Globus pallidus (tissue), 1 donor: ENCODE results near the gene AMPD1.

Source experiments
- DNase-seq: peaks from one replicate; pipeline ENCODE4 v3.0.0-alpha.2; 2015; ENCODE audit warnings: low spot score

Gene AMPD1

DNA sequence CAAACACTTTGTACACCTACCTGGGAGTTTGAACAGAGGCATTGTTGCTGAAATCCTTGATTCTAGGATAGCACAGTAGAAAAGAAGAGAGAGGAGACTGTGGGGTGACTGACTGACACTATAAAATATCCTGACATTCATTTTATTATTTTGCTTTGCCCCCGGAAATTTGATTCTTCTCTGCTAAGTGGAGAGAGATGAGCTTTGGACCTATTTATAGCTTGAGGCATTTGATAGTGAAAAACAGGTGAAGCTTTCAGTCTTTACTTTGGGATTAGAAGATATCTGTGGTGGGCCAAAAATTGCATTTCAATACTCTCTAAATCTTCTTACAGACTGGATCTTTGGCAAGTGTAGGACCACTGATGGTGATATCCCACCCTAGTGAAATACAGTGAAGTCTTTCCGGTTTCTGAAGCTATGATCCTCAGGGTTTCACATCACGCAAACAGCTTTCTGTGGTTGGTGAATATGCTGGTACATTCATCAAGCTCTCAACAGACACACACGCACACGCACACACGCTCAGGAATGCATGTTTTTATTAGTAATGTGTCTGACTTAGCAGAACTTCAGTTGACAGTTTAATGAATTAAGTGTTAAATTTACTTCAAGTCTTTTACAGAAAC lies at the start of gene AMPD1:
Gene AMPD1 (minus strand): TSS at position 117 of the 629 bp plus-strand sequence. CDS start 75 bp downstream, at position 42.
- no peak for DNase-seq

- DNase-seq: no peak
Measured at GRCh38 chr1:114741963-114742746, 46.8 kb upstream of the AMPD1 start.

- no peak for DNase-seq
Measured at GRCh38 chr1:114740331-114740730, 45.0 kb upstream of the AMPD1 start.

- DNase-seq: no peak
Measured at GRCh38 chr1:114737314-114737849, 42.0 kb upstream of the AMPD1 start.

- DNase-seq: no peak
Measured at GRCh38 chr1:114735479-114735878, 40.1 kb upstream of the AMPD1 start.

DNA sequence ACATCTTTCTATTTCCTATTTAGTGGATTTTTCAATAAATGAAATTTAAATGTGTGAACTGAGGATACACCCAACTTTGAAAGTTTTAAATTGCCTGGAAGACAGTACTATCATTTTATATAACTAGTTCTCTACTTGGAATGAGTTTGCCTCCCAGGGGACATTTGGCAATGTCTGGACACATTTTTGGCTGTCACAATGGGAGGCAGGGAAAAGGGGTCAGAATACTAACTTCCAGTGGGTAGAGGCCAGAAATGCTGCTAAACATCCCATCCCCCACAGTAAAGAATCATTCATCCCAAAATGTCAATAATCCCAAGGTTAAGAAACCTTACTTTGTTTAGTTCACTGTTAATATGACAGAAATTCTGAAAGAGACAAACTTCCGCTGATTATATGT lies 34.4 kb upstream of the AMPD1 start:
- peak; percentile 12 for DNase-seq

GRCh38 chr1:114728553-114728952 lies 33.2 kb upstream of the AMPD1 start:
- DNase-seq: no peak

GRCh38 chr1:114725230-114725629 lies 29.9 kb upstream of the AMPD1 start:
- DNase-seq: no peak

- peak; percentile 5 for DNase-seq
Measured at GRCh38 chr1:114723915-114724314, 28.6 kb upstream of the AMPD1 start.

- DNase-seq: no peak
Measured at GRCh38 chr1:114723457-114723856, 28.1 kb upstream of the AMPD1 start.

DNA sequence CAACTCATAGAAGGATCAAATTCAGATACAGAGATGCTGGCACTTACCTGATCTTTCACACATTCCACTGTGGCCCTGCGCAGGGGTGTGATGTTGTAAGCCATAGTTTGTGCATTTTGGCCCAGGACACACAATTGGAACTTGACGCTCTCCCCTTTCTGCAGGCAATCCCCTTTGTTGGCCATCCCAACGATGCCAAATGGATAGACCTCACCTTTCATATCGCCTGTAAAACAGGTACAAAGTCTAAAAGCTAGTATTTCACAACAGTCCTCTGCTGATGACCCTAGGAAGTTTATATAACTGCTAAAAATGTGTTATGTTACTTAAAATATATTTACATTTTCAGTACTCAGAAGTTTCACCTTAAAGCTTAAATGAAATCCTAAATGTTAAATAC lies 25.1 kb upstream of the AMPD1 start:
- no peak for DNase-seq

- no peak for DNase-seq
Measured at GRCh38 chr1:114719424-114719787, 24.1 kb upstream of the AMPD1 start.

DNA sequence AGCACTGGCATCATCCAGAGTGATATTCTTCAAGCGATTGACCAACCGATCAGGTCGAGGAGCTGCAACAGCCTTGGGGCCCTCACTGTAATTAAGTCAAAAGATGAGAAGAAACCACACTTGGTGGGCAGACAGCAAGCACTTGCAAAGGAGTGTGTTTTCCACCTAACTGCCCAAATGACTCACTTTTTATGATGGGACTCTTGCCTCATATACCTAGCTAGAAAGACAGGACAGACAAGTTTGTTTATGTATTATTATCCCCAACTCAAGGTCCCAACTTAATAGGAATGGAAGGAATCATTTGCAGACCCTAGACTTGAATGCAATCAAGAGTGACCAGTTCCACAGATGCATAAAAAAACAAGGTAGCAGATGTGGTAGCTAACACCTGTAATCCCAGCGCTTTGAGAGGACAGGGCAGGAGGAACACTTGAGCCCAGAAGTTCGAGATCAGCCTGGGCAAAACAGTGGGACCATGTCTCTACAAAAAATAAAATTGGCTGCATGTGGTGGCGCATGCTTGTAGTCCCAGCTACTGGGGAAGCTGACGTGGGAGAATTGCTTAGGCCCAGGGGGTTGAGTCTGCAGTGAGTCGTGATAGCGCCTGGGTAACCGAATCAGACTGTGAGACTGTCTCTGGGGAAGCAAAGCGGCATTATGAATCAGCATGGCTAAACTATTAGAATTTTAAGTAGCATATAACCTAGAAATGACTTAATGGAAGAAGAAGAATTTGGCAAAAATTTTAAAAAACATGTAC lies 23.5 kb upstream of the AMPD1 start:
- no peak for DNase-seq

GRCh38 chr1:114716304-114717170 lies 21.2 kb upstream of the AMPD1 start, which contains the start of gene NRAS:
Gene NRAS, minus strand, starts transcription at chr1:114716771. Its CDS starts 611 bp downstream, at chr1:114716160.
- peak; percentile 89 for DNase-seq

GRCh38 chr1:114715952-114716303 lies 20.6 kb upstream of the AMPD1 start:
- no peak for DNase-seq

DNA sequence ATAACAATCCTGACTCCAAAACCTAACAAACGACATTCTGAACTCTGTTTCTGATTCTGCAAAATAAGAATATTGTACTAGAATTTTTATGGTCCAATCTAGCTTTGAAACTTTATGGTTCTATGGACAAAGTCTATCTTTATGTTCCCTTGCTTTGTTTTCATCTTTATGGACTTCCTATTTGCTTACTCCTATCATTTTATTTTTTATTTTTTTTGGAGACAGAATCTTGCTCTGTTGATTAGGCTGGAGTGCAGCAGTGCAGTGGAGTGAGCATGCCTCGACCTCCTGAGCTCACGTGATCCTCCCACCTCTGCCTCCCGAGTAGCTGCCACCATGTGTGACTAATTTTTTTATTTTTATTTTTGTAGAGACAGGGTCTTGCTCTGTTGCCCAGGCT lies 17.6 kb upstream of the AMPD1 start:
- no peak for DNase-seq

DNA sequence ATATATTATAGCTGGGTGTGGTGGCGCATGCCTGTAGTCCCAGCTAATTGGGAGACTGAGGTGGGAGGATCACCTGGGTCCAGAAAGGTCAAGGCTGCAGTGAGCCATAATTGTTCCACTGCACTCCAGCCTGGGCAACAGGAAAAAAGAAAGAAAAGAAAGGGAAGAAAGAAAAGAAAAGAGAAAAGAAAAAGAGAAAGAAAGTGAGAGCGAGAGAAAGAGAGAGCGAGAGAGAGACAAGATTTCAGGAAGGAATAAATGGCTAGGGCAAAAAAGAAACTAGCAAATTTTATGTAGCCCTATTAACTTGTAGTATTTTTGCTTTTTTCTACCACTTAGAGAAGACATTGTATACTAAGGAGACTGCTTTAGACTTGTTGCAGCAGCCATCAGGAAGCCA lies 15.0 kb upstream of the AMPD1 start:
- DNase-seq: no peak

GRCh38 chr1:114707604-114708003 lies 12.3 kb upstream of the AMPD1 start:
- DNase-seq: no peak

DNA sequence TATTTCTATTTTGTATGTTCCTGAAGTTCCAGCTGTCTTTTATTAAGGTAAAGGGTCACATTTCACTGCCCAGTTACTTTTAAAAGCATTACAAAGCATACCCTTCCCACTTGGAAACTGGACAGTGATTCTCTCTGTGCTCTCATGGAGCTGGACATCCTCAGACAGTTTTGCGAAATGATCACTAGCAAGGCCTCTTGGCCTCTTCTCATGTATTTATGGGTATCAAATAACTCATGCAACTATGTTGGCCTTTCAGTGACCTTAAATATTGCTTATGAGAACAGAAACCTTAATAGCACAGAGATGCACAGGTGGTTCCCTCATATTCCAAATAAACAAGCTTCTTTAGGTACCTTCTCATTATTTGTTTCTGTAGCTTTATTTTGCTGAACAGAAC lies 7.9 kb upstream of the AMPD1 start:
- no peak for DNase-seq

DNA sequence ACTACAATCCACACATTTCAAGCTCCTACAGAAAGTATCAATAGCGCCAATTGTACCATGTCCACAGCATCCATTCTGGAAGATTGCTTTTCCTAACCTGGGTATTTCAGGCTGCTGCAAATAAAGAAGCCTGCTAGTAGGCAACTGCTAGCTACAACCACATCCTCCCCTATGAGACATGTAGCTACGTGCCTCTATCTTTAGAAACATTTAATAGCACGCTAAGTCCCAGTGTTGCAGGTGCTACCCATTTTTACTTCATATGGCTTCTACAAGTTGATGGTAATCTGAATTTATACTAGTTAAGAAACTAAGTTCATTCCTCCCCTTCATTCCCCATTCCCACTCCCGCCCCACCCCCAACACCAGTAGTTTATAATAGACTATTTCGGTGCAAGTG lies 7.4 kb upstream of the AMPD1 start:
- DNase-seq: no peak

GRCh38 chr1:114701931-114702330 lies 6.6 kb upstream of the AMPD1 start:
- no peak for DNase-seq
